ENCODE data around the gene PLD5.
A peak's percentile ranks its signal among the peaks of the same experiment; 100 is the strongest.
"Not testable (repeated sequence)": the region's sequence is repeated elsewhere in the genome, so short reads cannot be mapped to it uniquely, and the experiment has no call there.

PLD5 gene

DNA sequence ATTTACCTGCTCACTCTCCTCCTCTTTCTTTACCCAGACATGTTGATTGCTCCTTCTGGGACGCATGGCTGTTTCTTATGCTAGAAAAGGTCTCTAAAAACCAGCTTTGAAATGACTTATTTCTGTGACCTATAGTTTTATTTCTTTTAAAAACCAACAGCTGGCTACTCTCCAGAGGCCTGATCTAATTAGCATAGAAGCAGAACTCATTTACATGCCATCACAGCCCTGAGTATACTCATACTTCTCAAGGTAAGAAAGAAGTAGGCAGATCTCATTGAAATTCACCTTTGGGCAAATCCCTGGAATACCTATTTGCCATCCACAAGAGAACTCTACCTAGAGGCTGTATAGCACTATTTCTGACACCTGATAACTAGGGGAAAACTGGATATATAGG lies 230.7 kb downstream of the PLD5 start:
- in situ Hi-C loops (cut with MboI; ENCODE audit: low pct_unique_long_range_greater_than_20kb, low sequenced_read_pairs, unreplicated experiment) = not testable (repeated sequence)

DNA sequence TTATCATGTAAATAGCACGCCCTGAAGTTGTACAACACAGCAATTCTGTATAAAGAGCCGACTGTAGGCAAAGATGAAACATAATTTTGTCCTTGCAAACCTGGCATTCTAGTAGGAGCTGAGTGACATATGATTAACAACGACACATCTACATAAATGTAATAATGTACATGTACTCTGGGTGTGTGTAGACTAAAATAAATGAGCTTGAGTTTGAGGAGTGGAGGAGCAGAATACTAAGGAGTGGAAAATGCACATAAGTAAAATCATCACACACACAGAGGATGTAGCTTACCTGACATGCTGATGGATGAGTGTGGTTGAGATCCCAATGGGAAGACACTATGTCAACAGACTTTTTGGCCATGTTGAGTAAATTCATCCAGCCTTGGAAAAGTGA lies 236.4 kb downstream of the PLD5 start:
- in situ Hi-C loops (cut with MboI; ENCODE audit: low pct_unique_long_range_greater_than_20kb, low sequenced_read_pairs, unreplicated experiment); DNase-seq (ENCODE audit: low spot score): not testable (repeated sequence)

More for the DNA sequence above, 230.7 kb downstream of the PLD5 start:
- not testable (repeated sequence) for DNase-seq (ENCODE audit: low spot score)

DNA sequence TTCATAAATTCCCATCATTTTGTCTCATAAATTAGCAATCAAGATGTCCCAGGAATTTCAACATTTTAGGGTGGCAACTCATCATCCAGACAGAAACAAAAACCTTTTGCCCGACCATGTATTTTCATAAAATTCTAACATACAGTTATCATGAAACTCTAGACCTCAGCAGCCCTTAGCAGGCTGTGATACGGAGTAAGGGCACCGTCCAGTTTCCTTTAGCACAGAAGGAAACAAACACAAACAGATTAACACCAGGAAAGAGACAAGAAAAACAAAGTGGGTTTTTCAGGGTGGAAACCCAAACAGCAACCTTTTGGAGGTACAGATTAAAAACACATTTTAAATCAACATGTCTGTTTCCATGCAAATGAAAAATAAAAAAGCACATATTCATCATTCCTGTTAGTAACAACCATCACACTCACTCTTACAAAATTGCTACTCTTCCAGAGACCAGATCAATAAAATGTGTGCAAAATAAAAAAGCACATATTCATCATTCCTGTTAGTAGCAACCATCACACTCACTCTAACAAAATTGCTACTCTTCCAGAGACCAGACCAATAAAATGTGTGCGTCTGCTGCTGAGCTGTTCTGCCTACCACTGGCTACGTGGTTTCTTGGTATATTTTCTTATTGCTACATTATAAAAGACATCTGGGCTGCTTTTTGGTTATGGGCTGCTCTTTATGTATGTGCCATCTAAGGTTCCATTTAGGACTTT lies 241.6 kb downstream of the PLD5 start:
- in situ Hi-C loops (cut with MboI; ENCODE audit: low pct_unique_long_range_greater_than_20kb, low sequenced_read_pairs, unreplicated experiment) = not testable (repeated sequence)

GRCh38 chr1:242278406-242278805 lies 246.1 kb downstream of the PLD5 start:
- in situ Hi-C loops (cut with MboI; ENCODE audit: low pct_unique_long_range_greater_than_20kb, low sequenced_read_pairs, unreplicated experiment); DNase-seq (ENCODE audit: low spot score): not testable (repeated sequence)

More for the DNA sequence above, 241.6 kb downstream of the PLD5 start:
- not testable (repeated sequence) for DNase-seq (ENCODE audit: low spot score)

DNA sequence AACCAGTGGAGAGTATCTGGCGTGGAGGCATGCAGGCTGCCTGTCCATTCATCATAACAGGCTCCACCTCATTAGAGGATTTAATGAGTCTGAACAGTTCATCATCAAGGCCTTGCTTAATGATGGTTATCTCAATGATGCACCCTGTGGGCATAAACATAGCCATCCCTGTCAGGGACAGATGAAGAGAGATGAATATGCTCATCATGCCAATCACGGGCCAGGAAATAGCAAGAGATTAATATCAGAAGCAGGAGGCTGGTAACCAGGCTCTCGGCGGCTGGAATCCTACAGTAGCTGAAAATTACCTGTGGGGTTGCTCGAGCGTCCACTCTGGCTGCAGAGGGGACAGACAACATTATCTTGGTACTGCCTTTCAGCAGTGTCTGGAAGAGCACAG lies 247.7 kb downstream of the PLD5 start:
- in situ Hi-C loops (cut with MboI; ENCODE audit: low pct_unique_long_range_greater_than_20kb, low sequenced_read_pairs, unreplicated experiment); DNase-seq (ENCODE audit: low spot score): not testable (repeated sequence)

DNA sequence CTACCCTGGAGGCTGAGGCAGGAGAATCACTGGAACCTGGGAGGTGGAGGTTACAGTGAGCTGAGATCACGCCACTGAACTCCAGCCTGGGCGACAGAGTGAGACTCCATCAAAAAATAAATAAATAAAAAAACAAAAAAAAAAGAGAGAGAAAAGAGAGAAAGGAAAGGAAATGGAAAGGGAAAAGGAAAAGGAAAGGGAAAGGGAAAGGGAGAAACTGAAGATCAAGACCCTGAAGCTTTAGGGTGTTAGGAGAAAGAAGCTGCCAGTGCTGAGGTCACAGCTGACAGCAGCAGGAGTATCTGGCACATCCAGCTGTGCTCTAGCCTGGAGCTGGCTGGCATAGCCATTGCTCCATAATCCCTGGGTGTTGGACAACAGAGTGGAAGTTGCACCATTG lies 257.5 kb downstream of the PLD5 start:
- DNase-seq (ENCODE audit: low spot score); in situ Hi-C loops (cut with MboI; ENCODE audit: low pct_unique_long_range_greater_than_20kb, low sequenced_read_pairs, unreplicated experiment): not testable (repeated sequence)

DNA sequence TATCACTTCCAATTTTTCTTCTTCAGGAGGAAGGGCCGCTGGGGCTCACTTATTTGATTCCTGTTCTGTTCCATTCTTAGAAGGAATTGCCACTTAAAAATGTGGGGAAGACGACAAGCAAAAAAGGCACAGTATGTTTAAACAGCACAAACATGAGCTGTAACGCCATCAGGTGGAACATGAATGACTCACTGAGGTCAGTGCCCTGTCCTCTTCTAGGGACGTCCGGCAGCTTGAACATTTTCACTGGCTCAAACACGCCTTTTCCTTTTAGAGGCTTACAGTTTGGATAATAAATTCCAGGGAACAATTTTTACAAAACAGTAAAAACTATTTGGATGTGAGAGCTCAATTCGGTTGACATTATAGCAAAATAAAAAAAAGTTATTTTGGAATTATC lies 260.1 kb downstream of the PLD5 start:
- DNase-seq (ENCODE audit: low spot score); in situ Hi-C loops (cut with MboI; ENCODE audit: low pct_unique_long_range_greater_than_20kb, low sequenced_read_pairs, unreplicated experiment): not testable (repeated sequence)

GRCh38 chr1:242245255-242245654 lies 279.2 kb downstream of the PLD5 start:
- in situ Hi-C loops (cut with MboI; ENCODE audit: low pct_unique_long_range_greater_than_20kb, low sequenced_read_pairs, unreplicated experiment) = no loop called here
- TF ChIP-seq CTCF (IDR thresholded peaks at IDR 0.05; ENCODE audit: extremely low read depth, insufficient read depth, missing control alignments) = no peak
- DNase-seq (ENCODE audit: low spot score) = no peak

GRCh38 chr1:242243472-242243871 lies 281.0 kb downstream of the PLD5 start:
- in situ Hi-C loops (cut with MboI; ENCODE audit: low pct_unique_long_range_greater_than_20kb, low sequenced_read_pairs, unreplicated experiment) = no loop called here
- no peak for TF ChIP-seq CTCF (IDR thresholded peaks at IDR 0.05; ENCODE audit: extremely low read depth, insufficient read depth, missing control alignments)
- peak; percentile 39 for DNase-seq (ENCODE audit: low spot score)

DNA sequence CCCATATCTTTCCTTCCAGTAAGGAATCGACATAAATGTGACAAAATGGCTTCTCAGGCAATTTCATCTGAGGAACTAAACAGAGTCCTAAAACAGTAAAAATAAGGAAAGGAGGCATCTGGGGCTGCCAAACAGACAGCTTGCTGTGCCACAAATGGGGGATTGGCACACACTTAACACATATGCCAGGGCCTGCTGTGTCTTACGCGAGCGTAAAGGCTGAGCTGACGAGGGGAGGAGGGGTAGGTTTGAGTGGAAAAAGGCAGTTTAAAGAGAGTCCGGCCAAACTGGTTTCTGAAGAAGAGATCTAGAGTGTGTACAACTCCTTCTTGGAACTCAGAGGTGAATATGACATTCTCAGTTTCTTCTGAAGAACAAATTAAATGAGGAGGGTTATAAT lies 281.5 kb downstream of the PLD5 start:
- no peak for TF ChIP-seq CTCF (IDR thresholded peaks at IDR 0.05; ENCODE audit: extremely low read depth, insufficient read depth, missing control alignments)
- DNase-seq (ENCODE audit: low spot score) = no peak
- in situ Hi-C loops (cut with MboI; ENCODE audit: low pct_unique_long_range_greater_than_20kb, low sequenced_read_pairs, unreplicated experiment) = no loop called here

All from GM13977 (cell line).